B cell (primary cell): ENCODE data around the gene TMEM185B.

Experiments used
- CTCF ChIP-seq: fragments of 200-600 bp; IDR thresholded peaks from one replicate; pipeline ENCODE4 v1.8.0; 2022; ENCODE audit warnings: antibody characterized with exemption, mild to moderate bottlenecking
- EZH2 ChIP-seq: IDR thresholded peaks from 2 replicates; pipeline ENCODE4 v1.6.1; 2012; ENCODE audit warnings: borderline replicate concordance, low read depth, mild to moderate bottlenecking, moderate library complexity, low read length; ENCODE audit not compliant: insufficient read depth, poor library complexity, severe bottlenecking

- TF ChIP-seq EZH2 (no peak), CTCF (no peak)
These were observed 23.5 kb upstream of the TMEM185B start for GRCh38 chr2:120246546-120247300.
